HEK293 (cell line): ENCODE measurements around the gene DNA2.

ENCODE experiments used
- CTCF ChIP-seq: fragments of 450-650 bp; formaldehyde crosslinking; IDR thresholded peaks from 2 replicates; pipeline ENCODE4 v1.5.1; 2016; ENCODE audit warnings: missing biosample characterization, missing genetic modification characterization
- PRDM10 ChIP-seq: fragments of 450-650 bp; formaldehyde crosslinking; IDR thresholded peaks from 2 replicates; pipeline ENCODE4 v1.5.1; 2016; ENCODE audit warnings: missing biosample characterization, missing genetic modification characterization
- ZBTB11 ChIP-seq: fragments of 450-650 bp; formaldehyde crosslinking; conservative IDR thresholded peaks from 2 replicates; pipeline ENCODE4 v1.5.1; 2016; ENCODE audit warnings: low read depth, missing biosample characterization, missing genetic modification characterization
- ZNF138 ChIP-seq: fragments of 450-650 bp; formaldehyde crosslinking; IDR thresholded peaks from 2 replicates; pipeline ENCODE4 v1.5.1; 2016; ENCODE audit warnings: missing biosample characterization, missing genetic modification characterization, borderline replicate concordance
- ZNF223 ChIP-seq: fragments of 450-650 bp; formaldehyde crosslinking; IDR thresholded peaks from 2 replicates; pipeline ENCODE4 v1.5.1; 2016; ENCODE audit warnings: missing biosample characterization, missing genetic modification characterization
- ZNF23 ChIP-seq: fragments of 450-650 bp; formaldehyde crosslinking; IDR thresholded peaks from 2 replicates; pipeline ENCODE4 v1.5.1; 2016; ENCODE audit warnings: missing biosample characterization, missing genetic modification characterization, borderline replicate concordance
- ZNF274 ChIP-seq, 2 experiments: fragments of 200-500 bp in 1 of 2; fragments of 450-650 bp in 1 of 2; sonication (Bioruptor generic) in 1 of 2; formaldehyde crosslinking in 1 of 2; IDR thresholded peaks; 2 replicates each; pipeline versions ENCODE4 v1.5.1 to v1.6.1; 2014 to 2016; ENCODE audit warnings: borderline replicate concordance in 1 of 2, inconsistent platforms in 1 of 2, low read length in 1 of 2, missing biosample characterization in 1 of 2, missing genetic modification characterization in 1 of 2
- ZNF513 ChIP-seq: fragments of 450-650 bp; IDR thresholded peaks from 2 replicates; pipeline ENCODE4 v1.5.1; 2018; ENCODE audit warnings: missing biosample characterization, missing genetic modification characterization
- ZNF558 ChIP-seq: fragments of 450-650 bp; formaldehyde crosslinking; IDR thresholded peaks from 2 replicates; pipeline ENCODE4 v1.5.1; 2016; ENCODE audit warnings: missing biosample characterization, missing genetic modification characterization
- ZNF626 ChIP-seq: fragments of 450-650 bp; sonication (Bioruptor Pico); formaldehyde crosslinking; IDR thresholded peaks from 2 replicates; pipeline ENCODE4 v1.5.1; 2018; ENCODE audit warnings: missing biosample characterization, missing genetic modification characterization, inconsistent platforms
- ZNF830 ChIP-seq: fragments of 450-650 bp; IDR thresholded peaks from 2 replicates; pipeline ENCODE4 v1.5.0; 2018; ENCODE audit warnings: missing biosample characterization, missing genetic modification characterization, low read depth, mild to moderate bottlenecking, moderate library complexity

- TF ChIP-seq ZNF558 (tag by site-specific recombination) (no peak), ZBTB11 (no peak), ZNF138 (tag by site-specific recombination) (no peak), CTCF (tag by site-specific recombination) (no peak), ZNF830 (tag by site-specific recombination) (no peak), ZNF223 (tag by site-specific recombination) (no peak), ZNF274 (IDR thresholded peaks at IDR 0.05; ENCODE audit: low read length) (no peak), ZNF274 (tag by site-specific recombination; IDR thresholded peaks at IDR 0.05; ENCODE audit: borderline replicate concordance) (no peak), ZNF626 (tag by site-specific recombination) (no peak), ZNF23 (tag by site-specific recombination) (no peak), PRDM10 (tag by site-specific recombination) (no peak), ZNF513 (tag by site-specific recombination) (no peak)
These were observed 62.8 kb downstream of the DNA2 start for GRCh38 chr10:68408898-68409518.
